GM23338 (cell line): ENCODE measurements around the gene PDE12. TPM values are rescaled to one million over a fixed set of nuclear protein-coding genes. Genes with fewer than 3 reads are reported as not detected.

Experiments
- ATAC-seq: fragments of 200-7000 bp; cut with Tn5 transposase; 3 replicates; pipeline ENCODE4 v1.9.1; 2020
- DNase-seq: peaks from one replicate; pipeline ENCODE4 v3.0.0-alpha.2; 2015; ENCODE audit warnings: low spot score
- H2AFZ ChIP-seq: fragments of 200-600 bp; sonication (generic); 2 replicates; pipeline ENCODE4 v1.8.0; 2016; ENCODE audit warnings: antibody characterized with exemption, mild to moderate bottlenecking, moderate library complexity
- H3F3A ChIP-seq: fragments of 200-600 bp; sonication (generic); replicated peaks from 2 replicates; pipeline ENCODE4 v1.8.0; 2017; ENCODE audit warnings: antibody characterized with exemption, mixed run types, low read depth
- H3K27ac ChIP-seq: fragments of 200-600 bp; sonication (generic); 2 replicates; pipeline ENCODE4 v1.6.1; 2016; ENCODE audit warnings: low read depth
- H3K27me3 ChIP-seq: fragments of 200-600 bp; sonication (generic); 2 replicates; pipeline ENCODE4 v1.8.0; 2016; ENCODE audit warnings: mild to moderate bottlenecking, mixed run types, moderate library complexity; ENCODE audit not compliant: insufficient read depth
- H3K36me3 ChIP-seq: fragments of 200-600 bp; sonication (generic); 2 replicates; pipeline ENCODE4 v1.8.0; 2016; ENCODE audit warnings: mild to moderate bottlenecking; ENCODE audit not compliant: insufficient read depth
- H3K4me1 ChIP-seq: fragments of 200-600 bp; sonication (generic); 2 replicates; pipeline ENCODE4 v1.8.0; 2016; ENCODE audit warnings: mild to moderate bottlenecking, moderate library complexity; ENCODE audit not compliant: insufficient read depth
- H3K4me2 ChIP-seq: fragments of 200-600 bp; sonication (generic); 2 replicates; pipeline ENCODE4 v1.7.1; 2017; ENCODE audit warnings: mixed run types
- H3K4me3 ChIP-seq: fragments of 200-600 bp; sonication (generic); 2 replicates; pipeline ENCODE4 v1.6.1; 2016; ENCODE audit warnings: mixed run types
- H3K79me2 ChIP-seq: fragments of 200-600 bp; sonication (generic); replicated peaks from 2 replicates; pipeline ENCODE4 v1.8.0; 2017; ENCODE audit warnings: mild to moderate bottlenecking; ENCODE audit not compliant: insufficient read depth
- H3K9me2 ChIP-seq: fragments of 200-600 bp; sonication (generic); 2 replicates; pipeline ENCODE4 v1.8.0; 2017; ENCODE audit not compliant: insufficient read depth
- H4K20me1 ChIP-seq: fragments of 200-600 bp; sonication (generic); replicated peaks from 2 replicates; pipeline ENCODE4 v1.8.0; 2017; ENCODE audit warnings: mild to moderate bottlenecking; ENCODE audit not compliant: insufficient read depth
- H3K27ac Mint-ChIP-seq: 2 replicates; pipeline ENCODE4 v1.8.0; 2020; ENCODE audit warnings: inconsistent platforms, mild to moderate bottlenecking, moderate library complexity, mixed read lengths
- H3K27me3 Mint-ChIP-seq: 3 replicates; pipeline ENCODE4 v1.8.0; 2022; ENCODE audit warnings: low read depth, mild to moderate bottlenecking, moderate library complexity, mixed read lengths, inconsistent platforms; ENCODE audit not compliant: insufficient read depth, poor library complexity
- H3K36me3 Mint-ChIP-seq: 3 replicates; pipeline ENCODE4 v1.8.0; 2021; ENCODE audit warnings: low read depth, mild to moderate bottlenecking, inconsistent platforms, moderate library complexity, mixed read lengths
- H3K4me1 Mint-ChIP-seq: 3 replicates; pipeline ENCODE4 v1.8.0; 2020; ENCODE audit warnings: mild to moderate bottlenecking, inconsistent platforms, mixed read lengths
- H3K4me3 Mint-ChIP-seq: 3 replicates; pipeline ENCODE4 v1.8.0; 2021; ENCODE audit warnings: moderate library complexity, mild to moderate bottlenecking, inconsistent platforms, mixed read lengths
- H3K9me3 Mint-ChIP-seq: 3 replicates; pipeline ENCODE4 v1.8.0; 2020; ENCODE audit warnings: moderate library complexity, mild to moderate bottlenecking, inconsistent platforms, mixed read lengths
- CREB1 ChIP-seq: fragments of 250-450 bp; sonication (Bioruptor Pico); IDR thresholded peaks from 2 replicates; pipeline ENCODE4 v1.5.0; 2020; ENCODE audit warnings: low read depth, mild to moderate bottlenecking, moderate library complexity
- EZH2 ChIP-seq: fragments of 200-600 bp; sonication (generic); IDR thresholded peaks from one replicate; pipeline ENCODE4 v1.8.0; 2017; ENCODE audit warnings: antibody characterized with exemption, mild to moderate bottlenecking, low read depth; ENCODE audit not compliant: unreplicated experiment
- EZH2phosphoT487 ChIP-seq: fragments of 200-600 bp; sonication (generic); IDR thresholded peaks from one replicate; pipeline ENCODE4 v1.8.1; 2018; ENCODE audit warnings: antibody characterized with exemption; ENCODE audit not compliant: unreplicated experiment
- JUNB ChIP-seq: IDR thresholded peaks from one replicate; pipeline ENCODE4 v1.6.1; 2016; ENCODE audit warnings: antibody characterized with exemption; ENCODE audit not compliant: unreplicated experiment
- NANOG ChIP-seq: IDR thresholded peaks from 2 replicates; pipeline ENCODE4 v1.6.1; 2016; ENCODE audit warnings: antibody characterized with exemption, borderline replicate concordance
- POLR2AphosphoS5 ChIP-seq: IDR thresholded peaks from 2 replicates; pipeline ENCODE4 v1.6.1; 2016; ENCODE audit warnings: antibody characterized with exemption, low read depth
- STAT1 ChIP-seq: IDR thresholded peaks from one replicate; pipeline ENCODE4 v1.6.1; 2016; ENCODE audit warnings: antibody characterized with exemption; ENCODE audit not compliant: unreplicated experiment
- ZNF114 ChIP-seq: fragments of 250-450 bp; sonication (Bioruptor Pico); IDR thresholded peaks from 2 replicates; pipeline ENCODE4 v1.5.0; 2020; ENCODE audit warnings: mild to moderate bottlenecking, moderate library complexity
- ZNF331 ChIP-seq: fragments of 250-450 bp; sonication (Bioruptor Pico); IDR thresholded peaks from 2 replicates; pipeline ENCODE4 v1.5.0; 2020; ENCODE audit warnings: low read depth, mild to moderate bottlenecking, moderate library complexity
- polyA plus RNA-seq: library from polyadenylated mRNA; unstranded; fragments of >200 nt; fragmentation: Nextera tagmentation; extraction: Ambion mirVana; gene quantifications from 2 replicates; pipeline ENCODE4 v1.2.1, GENCODE V29; 2016
- total RNA-seq: library from RNA; depleted of rRNA; stranded (reverse); fragments of >200 nt; shearing (Covaris generic); gene quantifications from 2 replicates; pipeline ENCODE4 v1.2.3, GENCODE V29; 2014
- TF ChIP-seq, protein P1 (sequence below): IDR thresholded peaks from one replicate; pipeline ENCODE4 v1.6.1; 2018; ENCODE audit warnings: antibody characterized with exemption; ENCODE audit not compliant: unreplicated experiment
- TF ChIP-seq, protein P2 (sequence below), 2 experiments: fragments of 200-600 bp in 1 of 2; sonication (generic) in 1 of 2; conservative IDR thresholded peaks; 2 replicates each; pipeline versions ENCODE4 v1.5.1 to v1.6.1; 2016 to 2017; ENCODE audit warnings: antibody characterized with exemption in 2 of 2, low read depth in 2 of 2, mild to moderate bottlenecking in 2 of 2, moderate library complexity in 1 of 2
- TF ChIP-seq, protein P3 (sequence below): fragments of 250-450 bp; sonication (Bioruptor Pico); IDR thresholded peaks from 2 replicates; pipeline ENCODE4 v1.5.0; 2020; ENCODE audit warnings: mild to moderate bottlenecking, moderate library complexity
- TF ChIP-seq, protein P4 (sequence below): IDR thresholded peaks from 2 replicates; pipeline ENCODE4 v1.6.1; 2016; ENCODE audit warnings: antibody characterized with exemption

PDE12 gene
- total and polyA plus RNA-seq, 2 experiments from 2014 or later: 5.0 to 14.3 TPM

DNA sequence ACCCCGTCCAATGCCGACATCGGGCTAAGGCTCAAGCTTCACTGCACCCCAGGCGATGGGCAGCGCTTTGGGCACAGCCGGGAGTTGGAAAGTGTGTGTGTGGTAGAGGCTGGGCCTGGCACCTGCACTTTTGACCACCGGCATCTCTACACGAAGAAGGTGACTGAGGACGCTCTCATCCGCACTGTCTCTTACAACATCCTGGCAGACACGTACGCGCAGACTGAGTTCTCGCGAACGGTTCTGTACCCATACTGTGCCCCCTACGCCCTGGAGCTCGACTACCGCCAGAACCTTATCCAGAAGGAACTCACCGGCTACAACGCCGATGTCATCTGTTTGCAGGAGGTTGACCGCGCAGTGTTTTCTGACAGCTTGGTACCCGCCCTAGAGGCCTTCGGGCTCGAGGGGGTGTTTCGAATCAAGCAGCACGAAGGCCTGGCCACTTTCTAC is 1.0 kb downstream of the PDE12 start (continued):
- no peak for TF ChIP-seq STAT1

DNA sequence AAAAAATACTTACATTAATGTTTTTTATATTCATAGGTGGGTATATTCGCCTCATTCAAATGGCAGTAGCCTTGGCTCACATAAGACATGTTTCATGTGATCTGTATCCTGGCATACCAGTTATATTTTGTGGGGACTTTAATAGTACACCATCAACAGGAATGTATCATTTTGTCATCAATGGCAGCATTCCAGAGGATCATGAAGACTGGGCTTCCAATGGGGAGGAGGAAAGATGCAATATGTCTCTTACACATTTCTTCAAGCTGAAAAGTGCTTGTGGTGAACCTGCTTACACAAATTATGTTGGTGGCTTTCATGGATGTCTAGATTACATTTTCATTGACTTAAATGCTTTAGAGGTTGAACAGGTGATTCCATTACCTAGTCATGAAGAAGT is 3.5 kb downstream of the PDE12 start:
- no peaks in the 10 kb centered on the region for H3K9me2 ChIP-seq
- no peak for DNase-seq
- peaks cover 17% of the 10 kb centered on the region for H3K79me2 ChIP-seq
- ATAC-seq: no peak
- TF ChIP-seq POLR2AphosphoS5 (no peak), STAT1 (no peak), JUNB (no peak), EZH2phosphoT487 (no peak), ZNF331 (CRISPR knock-in tag) (no peak), EZH2 (no peak), ZNF114 (no peak), CREB1 (no peak), NANOG (no peak)
- TF ChIP-seq, protein P1, sequence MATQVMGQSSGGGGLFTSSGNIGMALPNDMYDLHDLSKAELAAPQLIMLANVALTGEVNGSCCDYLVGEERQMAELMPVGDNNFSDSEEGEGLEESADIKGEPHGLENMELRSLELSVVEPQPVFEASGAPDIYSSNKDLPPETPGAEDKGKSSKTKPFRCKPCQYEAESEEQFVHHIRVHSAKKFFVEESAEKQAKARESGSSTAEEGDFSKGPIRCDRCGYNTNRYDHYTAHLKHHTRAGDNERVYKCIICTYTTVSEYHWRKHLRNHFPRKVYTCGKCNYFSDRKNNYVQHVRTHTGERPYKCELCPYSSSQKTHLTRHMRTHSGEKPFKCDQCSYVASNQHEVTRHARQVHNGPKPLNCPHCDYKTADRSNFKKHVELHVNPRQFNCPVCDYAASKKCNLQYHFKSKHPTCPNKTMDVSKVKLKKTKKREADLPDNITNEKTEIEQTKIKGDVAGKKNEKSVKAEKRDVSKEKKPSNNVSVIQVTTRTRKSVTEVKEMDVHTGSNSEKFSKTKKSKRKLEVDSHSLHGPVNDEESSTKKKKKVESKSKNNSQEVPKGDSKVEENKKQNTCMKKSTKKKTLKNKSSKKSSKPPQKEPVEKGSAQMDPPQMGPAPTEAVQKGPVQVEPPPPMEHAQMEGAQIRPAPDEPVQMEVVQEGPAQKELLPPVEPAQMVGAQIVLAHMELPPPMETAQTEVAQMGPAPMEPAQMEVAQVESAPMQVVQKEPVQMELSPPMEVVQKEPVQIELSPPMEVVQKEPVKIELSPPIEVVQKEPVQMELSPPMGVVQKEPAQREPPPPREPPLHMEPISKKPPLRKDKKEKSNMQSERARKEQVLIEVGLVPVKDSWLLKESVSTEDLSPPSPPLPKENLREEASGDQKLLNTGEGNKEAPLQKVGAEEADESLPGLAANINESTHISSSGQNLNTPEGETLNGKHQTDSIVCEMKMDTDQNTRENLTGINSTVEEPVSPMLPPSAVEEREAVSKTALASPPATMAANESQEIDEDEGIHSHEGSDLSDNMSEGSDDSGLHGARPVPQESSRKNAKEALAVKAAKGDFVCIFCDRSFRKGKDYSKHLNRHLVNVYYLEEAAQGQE: no peak
- TF ChIP-seq, protein P2, sequence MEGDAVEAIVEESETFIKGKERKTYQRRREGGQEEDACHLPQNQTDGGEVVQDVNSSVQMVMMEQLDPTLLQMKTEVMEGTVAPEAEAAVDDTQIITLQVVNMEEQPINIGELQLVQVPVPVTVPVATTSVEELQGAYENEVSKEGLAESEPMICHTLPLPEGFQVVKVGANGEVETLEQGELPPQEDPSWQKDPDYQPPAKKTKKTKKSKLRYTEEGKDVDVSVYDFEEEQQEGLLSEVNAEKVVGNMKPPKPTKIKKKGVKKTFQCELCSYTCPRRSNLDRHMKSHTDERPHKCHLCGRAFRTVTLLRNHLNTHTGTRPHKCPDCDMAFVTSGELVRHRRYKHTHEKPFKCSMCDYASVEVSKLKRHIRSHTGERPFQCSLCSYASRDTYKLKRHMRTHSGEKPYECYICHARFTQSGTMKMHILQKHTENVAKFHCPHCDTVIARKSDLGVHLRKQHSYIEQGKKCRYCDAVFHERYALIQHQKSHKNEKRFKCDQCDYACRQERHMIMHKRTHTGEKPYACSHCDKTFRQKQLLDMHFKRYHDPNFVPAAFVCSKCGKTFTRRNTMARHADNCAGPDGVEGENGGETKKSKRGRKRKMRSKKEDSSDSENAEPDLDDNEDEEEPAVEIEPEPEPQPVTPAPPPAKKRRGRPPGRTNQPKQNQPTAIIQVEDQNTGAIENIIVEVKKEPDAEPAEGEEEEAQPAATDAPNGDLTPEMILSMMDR (conservative IDR thresholded peaks at IDR 0.05; ENCODE audit: low read depth in 2 of 2): no peak
- TF ChIP-seq, protein P3, sequence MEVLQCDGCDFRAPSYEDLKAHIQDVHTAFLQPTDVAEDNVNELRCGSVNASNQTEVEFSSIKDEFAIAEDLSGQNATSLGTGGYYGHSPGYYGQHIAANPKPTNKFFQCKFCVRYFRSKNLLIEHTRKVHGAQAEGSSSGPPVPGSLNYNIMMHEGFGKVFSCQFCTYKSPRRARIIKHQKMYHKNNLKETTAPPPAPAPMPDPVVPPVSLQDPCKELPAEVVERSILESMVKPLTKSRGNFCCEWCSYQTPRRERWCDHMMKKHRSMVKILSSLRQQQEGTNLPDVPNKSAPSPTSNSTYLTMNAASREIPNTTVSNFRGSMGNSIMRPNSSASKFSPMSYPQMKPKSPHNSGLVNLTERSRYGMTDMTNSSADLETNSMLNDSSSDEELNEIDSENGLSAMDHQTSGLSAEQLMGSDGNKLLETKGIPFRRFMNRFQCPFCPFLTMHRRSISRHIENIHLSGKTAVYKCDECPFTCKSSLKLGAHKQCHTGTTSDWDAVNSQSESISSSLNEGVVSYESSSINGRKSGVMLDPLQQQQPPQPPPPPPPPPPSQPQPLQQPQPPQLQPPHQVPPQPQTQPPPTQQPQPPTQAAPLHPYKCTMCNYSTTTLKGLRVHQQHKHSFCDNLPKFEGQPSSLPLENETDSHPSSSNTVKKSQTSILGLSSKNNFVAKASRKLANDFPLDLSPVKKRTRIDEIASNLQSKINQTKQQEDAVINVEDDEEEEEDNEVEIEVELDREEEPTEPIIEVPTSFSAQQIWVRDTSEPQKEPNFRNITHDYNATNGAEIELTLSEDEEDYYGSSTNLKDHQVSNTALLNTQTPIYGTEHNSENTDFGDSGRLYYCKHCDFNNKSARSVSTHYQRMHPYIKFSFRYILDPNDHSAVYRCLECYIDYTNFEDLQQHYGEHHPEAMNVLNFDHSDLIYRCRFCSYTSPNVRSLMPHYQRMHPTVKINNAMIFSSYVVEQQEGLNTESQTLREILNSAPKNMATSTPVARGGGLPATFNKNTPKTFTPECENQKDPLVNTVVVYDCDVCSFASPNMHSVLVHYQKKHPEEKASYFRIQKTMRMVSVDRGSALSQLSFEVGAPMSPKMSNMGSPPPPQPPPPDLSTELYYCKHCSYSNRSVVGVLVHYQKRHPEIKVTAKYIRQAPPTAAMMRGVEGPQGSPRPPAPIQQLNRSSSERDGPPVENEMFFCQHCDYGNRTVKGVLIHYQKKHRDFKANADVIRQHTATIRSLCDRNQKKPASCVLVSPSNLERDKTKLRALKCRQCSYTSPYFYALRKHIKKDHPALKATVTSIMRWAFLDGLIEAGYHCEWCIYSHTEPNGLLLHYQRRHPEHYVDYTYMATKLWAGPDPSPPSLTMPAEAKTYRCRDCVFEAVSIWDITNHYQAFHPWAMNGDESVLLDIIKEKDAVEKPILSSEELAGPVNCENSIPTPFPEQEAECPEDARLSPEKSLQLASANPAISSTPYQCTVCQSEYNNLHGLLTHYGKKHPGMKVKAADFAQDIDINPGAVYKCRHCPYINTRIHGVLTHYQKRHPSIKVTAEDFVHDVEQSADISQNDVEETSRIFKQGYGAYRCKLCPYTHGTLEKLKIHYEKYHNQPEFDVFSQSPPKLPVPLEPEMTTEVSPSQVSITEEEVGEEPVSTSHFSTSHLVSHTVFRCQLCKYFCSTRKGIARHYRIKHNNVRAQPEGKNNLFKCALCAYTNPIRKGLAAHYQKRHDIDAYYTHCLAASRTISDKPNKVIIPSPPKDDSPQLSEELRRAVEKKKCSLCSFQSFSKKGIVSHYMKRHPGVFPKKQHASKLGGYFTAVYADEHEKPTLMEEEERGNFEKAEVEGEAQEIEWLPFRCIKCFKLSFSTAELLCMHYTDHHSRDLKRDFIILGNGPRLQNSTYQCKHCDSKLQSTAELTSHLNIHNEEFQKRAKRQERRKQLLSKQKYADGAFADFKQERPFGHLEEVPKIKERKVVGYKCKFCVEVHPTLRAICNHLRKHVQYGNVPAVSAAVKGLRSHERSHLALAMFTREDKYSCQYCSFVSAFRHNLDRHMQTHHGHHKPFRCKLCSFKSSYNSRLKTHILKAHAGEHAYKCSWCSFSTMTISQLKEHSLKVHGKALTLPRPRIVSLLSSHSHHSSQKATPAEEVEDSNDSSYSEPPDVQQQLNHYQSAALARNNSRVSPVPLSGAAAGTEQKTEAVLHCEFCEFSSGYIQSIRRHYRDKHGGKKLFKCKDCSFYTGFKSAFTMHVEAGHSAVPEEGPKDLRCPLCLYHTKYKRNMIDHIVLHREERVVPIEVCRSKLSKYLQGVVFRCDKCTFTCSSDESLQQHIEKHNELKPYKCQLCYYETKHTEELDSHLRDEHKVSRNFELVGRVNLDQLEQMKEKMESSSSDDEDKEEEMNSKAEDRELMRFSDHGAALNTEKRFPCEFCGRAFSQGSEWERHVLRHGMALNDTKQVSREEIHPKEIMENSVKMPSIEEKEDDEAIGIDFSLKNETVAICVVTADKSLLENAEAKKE (CRISPR knock-in tag): no peak
- TF ChIP-seq, protein P4, sequence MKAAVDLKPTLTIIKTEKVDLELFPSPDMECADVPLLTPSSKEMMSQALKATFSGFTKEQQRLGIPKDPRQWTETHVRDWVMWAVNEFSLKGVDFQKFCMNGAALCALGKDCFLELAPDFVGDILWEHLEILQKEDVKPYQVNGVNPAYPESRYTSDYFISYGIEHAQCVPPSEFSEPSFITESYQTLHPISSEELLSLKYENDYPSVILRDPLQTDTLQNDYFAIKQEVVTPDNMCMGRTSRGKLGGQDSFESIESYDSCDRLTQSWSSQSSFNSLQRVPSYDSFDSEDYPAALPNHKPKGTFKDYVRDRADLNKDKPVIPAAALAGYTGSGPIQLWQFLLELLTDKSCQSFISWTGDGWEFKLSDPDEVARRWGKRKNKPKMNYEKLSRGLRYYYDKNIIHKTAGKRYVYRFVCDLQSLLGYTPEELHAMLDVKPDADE: no peak
- no peak overlapping the region for H3K27ac ChIP-seq
- H3K27me3 Mint-ChIP-seq: peaks cover 4% of the 10 kb centered on the region
- H3K27me3 ChIP-seq: peaks cover 14% of the 10 kb centered on the region; the same call in 1 of the 2 replicates
- peaks cover 19% of the 10 kb centered on the region for H3K36me3 Mint-ChIP-seq
- H2AFZ ChIP-seq: no peak overlapping the region
- H3K27ac Mint-ChIP-seq: no peak overlapping the region
- H4K20me1 ChIP-seq: 0 out of 2 replicates have a peak, but pooled peaks cover 4% of the 10 kb centered on the region
- peaks cover 9% of the 10 kb centered on the region for H3K4me1 ChIP-seq
- no peaks in the 10 kb centered on the region; the same call in 1 of the 2 replicates for H3K36me3 ChIP-seq
- peaks cover 17% of the 10 kb centered on the region; the same call in 2 of the 3 replicates for H3K4me1 Mint-ChIP-seq
- no peak overlapping the region for H3K4me3 Mint-ChIP-seq
- no peaks in the 10 kb centered on the region for H3K9me3 Mint-ChIP-seq
- H3K4me3 ChIP-seq: no peak overlapping the region
- peaks cover 12% of the 10 kb centered on the region; the same call in 1 of the 2 replicates for H3F3A ChIP-seq
- no peak overlapping the region for H3K4me2 ChIP-seq
